K562 (cell line): Measurements from ENCODE around the gene NDFIP1. TPM values are rescaled to one million over a fixed set of nuclear protein-coding genes. Genes with fewer than 3 reads are reported as not detected.

Experiments
- ATF4 ChIP-seq: fragments of 450-650 bp; formaldehyde crosslinking; IDR thresholded peaks from 2 replicates; pipeline ENCODE4 v1.4.0; 2022; ENCODE audit warnings: mild to moderate bottlenecking, moderate library complexity
- CREB5 ChIP-seq: fragments of 250-450 bp; sonication (Bioruptor Pico); IDR thresholded peaks from 2 replicates; pipeline ENCODE4 v1.5.0; 2020; ENCODE audit warnings: mild to moderate bottlenecking
- CXXC5 ChIP-seq: fragments of 250-450 bp; sonication (Bioruptor Pico); IDR thresholded peaks from 2 replicates; pipeline ENCODE4 v1.8.0; 2022; ENCODE audit warnings: inconsistent platforms, mild to moderate bottlenecking, moderate library complexity
- DMBX1 ChIP-seq: fragments of 250-450 bp; sonication (Bioruptor Pico); IDR thresholded peaks from 2 replicates; pipeline ENCODE4 v1.8.0; 2022; ENCODE audit warnings: inconsistent platforms, mild to moderate bottlenecking, moderate library complexity, borderline replicate concordance
- HBP1 ChIP-seq: fragments of 450-650 bp; formaldehyde crosslinking; IDR thresholded peaks from 2 replicates; pipeline ENCODE4 v1.4.0; 2022; ENCODE audit warnings: missing genetic modification characterization
- HEY1 ChIP-seq: fragments of 250-450 bp; sonication (Bioruptor Pico); IDR thresholded peaks from 2 replicates; pipeline ENCODE4 v1.5.0; 2020; ENCODE audit warnings: mild to moderate bottlenecking, moderate library complexity, borderline replicate concordance
- NFE2 ChIP-seq: IDR thresholded peaks from 2 replicates; pipeline ENCODE4 v1.6.1; 2014; ENCODE audit warnings: antibody characterized with exemption, low read depth
- WHSC1 ChIP-seq: IDR thresholded peaks from one replicate; pipeline ENCODE4 v1.6.1; 2012; ENCODE audit warnings: low read length, control low read depth, inconsistent platforms
- XRCC5 ChIP-seq: fragments of 200-400 bp; formaldehyde crosslinking; IDR thresholded peaks from 2 replicates; pipeline ENCODE4 v1.6.1; 2017; ENCODE audit warnings: low read depth, mild to moderate bottlenecking, low read length
- ZNF23 ChIP-seq: fragments of 250-450 bp; sonication (Bioruptor Pico); IDR thresholded peaks from 2 replicates; pipeline ENCODE4 v1.4.0; 2020; ENCODE audit warnings: mild to moderate bottlenecking
- ZNF511 ChIP-seq: sonication (generic); formaldehyde crosslinking; IDR thresholded peaks from 2 replicates; pipeline ENCODE4 v1.8.0; 2022; ENCODE audit warnings: mild to moderate bottlenecking, missing genetic modification reagents
- ZNF561 ChIP-seq: fragments of 450-650 bp; formaldehyde crosslinking; conservative IDR thresholded peaks from 2 replicates; pipeline ENCODE4 v1.4.0; 2020; ENCODE audit warnings: mild to moderate bottlenecking, moderate library complexity
- polyA plus RNA-seq, 8 experiments: library from polyadenylated mRNA; depleted of rRNA in 4 of 8; stranded (reverse) in 5 of 8; unstranded in 3 of 8; fragments of >200 nt; fragmentation: Nextera tagmentation in 2 of 8; fragmentation: Illumina TruSeq in 1 of 8; extraction: Ambion mirVana in 2 of 8; extraction: Trizol in 1 of 8; gene quantifications; 2 replicates each; pipeline versions ENCODE4 v1.2.1 to v1.2.3, GENCODE V29; 2011 to 2014; ENCODE audit warnings: inconsistent platforms in 1 of 8, missing spikeins in 1 of 8
- total RNA-seq, 7 experiments: library from RNA; depleted of rRNA in 6 of 7; stranded (reverse); fragments of >200 nt in 6 of 7; fragmentation: Illumina TruSeq in 2 of 7; extraction: Trizol in 2 of 7; gene quantifications; 2 replicates each; pipeline versions ENCODE4 v1.2.1 to v1.2.3, GENCODE V29; 2011 to 2021; ENCODE audit warnings: low replicate concordance in 1 of 7

The NDFIP1 gene
- total and polyA plus RNA-seq, 9 of the 15 experiments (the other 6 are each of a cell fraction or from before 2014, with no cell fraction given) = 5.3 to 37.5 (median 31.9) TPM

GRCh38 chr5:142197098-142197497 is 88.5 kb downstream of the NDFIP1 start (continued):
- TF ChIP-seq ATF4 (CRISPR knock-in tag) (no peak), CREB5 (no peak), CXXC5 (CRISPR knock-in tag) (no peak), HBP1 (CRISPR knock-in tag) (no peak), ZNF561 (CRISPR knock-in tag) (no peak), WHSC1 (no peak), NFE2 (no peak), ZNF23 (CRISPR knock-in tag) (no peak), ZNF511 (CRISPR knock-in tag) (no peak), XRCC5 (no peak), DMBX1 (CRISPR knock-in tag) (no peak), HEY1 (CRISPR knock-in tag) (no peak)
